ENCODE data around the gene KRTAP5-6.

GRCh38 chr11:1696608-1697570 lies at the start of gene KRTAP5-6:
- TF ChIP-seq CTCF (IDR thresholded peaks at IDR 0.05 in 4 of 5, conservative IDR thresholded peaks at IDR 0.05 in 1 of 5), result no peak
- no peak for TF ChIP-seq POLR2A (IDR thresholded peaks at IDR 0.05)

Data from gastrocnemius medialis (tissue), 4 donors.